ENCODE measurements around the gene NYNRIN. TPM values are rescaled to one million over a fixed set of nuclear protein-coding genes. Genes with fewer than 3 reads are reported as not detected.

NYNRIN gene
- total RNA-seq, 1 experiment from 2014 or later: 2.7 TPM

GRCh38 chr14:24399999-24400718, 1.4 kb downstream of the NYNRIN start:
- POLR2A ChIA-PET (ENCODE audit: unreplicated experiment): no interaction called here
- Histone ChIP-seq H2AFZ (ENCODE audit: low read length) (no peak overlapping the region), H3K9ac (ENCODE audit: low read length) (no peak overlapping the region)

DNA sequence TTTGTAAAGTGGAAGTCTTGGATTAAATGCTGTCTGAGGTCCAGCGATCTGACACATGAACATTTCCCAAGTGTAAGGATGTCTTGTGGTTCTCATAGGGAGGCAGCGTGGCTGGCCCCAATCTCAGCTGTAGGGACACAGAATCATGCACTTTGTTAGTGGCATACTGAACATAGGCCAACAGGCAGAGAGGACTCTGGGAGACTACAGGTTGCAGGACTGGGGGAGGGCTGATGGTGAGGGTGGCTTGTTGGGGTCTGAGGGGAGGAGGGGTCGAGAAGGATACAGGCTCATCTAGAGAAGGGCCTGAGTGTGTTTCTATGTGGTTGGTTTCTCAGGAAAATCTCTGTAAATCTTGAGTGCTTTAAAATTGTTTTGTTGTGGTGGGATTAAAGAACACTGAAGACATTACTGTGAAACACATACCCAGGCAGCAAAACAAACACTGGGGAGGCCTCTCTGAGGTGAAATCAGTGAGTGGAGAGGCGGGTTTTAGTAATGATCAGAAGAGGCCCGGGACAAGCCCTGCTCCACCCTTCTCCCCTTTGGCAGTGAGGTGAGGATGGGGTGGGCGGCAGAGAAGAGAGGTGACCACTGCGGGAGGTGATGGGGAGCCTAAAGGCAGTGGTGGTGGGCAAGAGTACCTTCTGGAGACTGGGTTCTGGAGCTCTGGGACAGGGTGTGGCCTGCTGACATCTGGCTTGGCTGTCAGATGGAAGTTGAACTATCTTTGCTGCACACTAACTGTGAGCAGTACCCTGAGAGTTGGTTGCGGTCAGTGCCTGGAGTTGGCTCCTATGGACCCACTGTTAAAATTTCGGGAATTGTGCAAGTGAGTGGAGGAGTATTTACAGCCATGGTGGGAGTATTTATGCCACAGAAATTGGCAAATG, 3.3 kb downstream of the NYNRIN start:
- no peaks in the 10 kb centered on the region for H3K79me2 ChIP-seq (ENCODE audit: low read length)
- no peak overlapping the region for H3K4me2 ChIP-seq (ENCODE audit: low read length)
- no peak overlapping the region for H3K27ac ChIP-seq (ENCODE audit: low read length)
- no peak overlapping the region for H3K4me3 ChIP-seq (ENCODE audit: low read length)
- H3K9me2 ChIP-seq (replicated peaks; ENCODE audit: low read length): no peaks in the 10 kb centered on the region
- H2AFZ ChIP-seq (ENCODE audit: low read length): no peak overlapping the region
- H3K9ac ChIP-seq (ENCODE audit: low read length): no peak overlapping the region
- BruUV-seq (replicated peaks): TSS peak; percentile 7
- CTCF ChIA-PET: no interaction called here
- peaks cover 5% of the 10 kb centered on the region; the same call in 1 of the 2 replicates for H3K4me1 ChIP-seq (ENCODE audit: insufficient read depth, low read length)
- H3F3A ChIP-seq (ENCODE audit: low read length, unreplicated experiment): no peaks in the 10 kb centered on the region
- no peak for TF ChIP-seq EZH2phosphoT487 (IDR thresholded peaks at IDR 0.05; ENCODE audit: borderline replicate concordance, low read length)
- TF ChIP-seq CTCF (conservative IDR thresholded peaks at IDR 0.05; ENCODE audit: low read depth, low read length): no peak
- no peak for TF ChIP-seq EZH2 (IDR thresholded peaks at IDR 0.05; ENCODE audit: low read length, unreplicated experiment)
- H4K20me1 ChIP-seq (ENCODE audit: low read length): no peaks in the 10 kb centered on the region
- H3K9me3 ChIP-seq (ENCODE audit: low read length): no peaks in the 10 kb centered on the region
- no peaks in the 10 kb centered on the region for H3K36me3 ChIP-seq (ENCODE audit: low read depth, low read length)
- DNase-seq (no peak), ATAC-seq (no peak)
- intact Hi-C loops (cut with micrococcal nuclease): no loop called here
- POLR2A ChIA-PET (ENCODE audit: unreplicated experiment): no interaction called here
- no peaks in the 10 kb centered on the region for H3K27me3 ChIP-seq (ENCODE audit: low read length)

More at GRCh38 chr14:24399999-24400718, 1.4 kb downstream of the NYNRIN start:
- intact Hi-C loops (cut with micrococcal nuclease): no loop called here
- Histone ChIP-seq H3K36me3 (ENCODE audit: low read depth, low read length) (no peaks in the 10 kb centered on the region), H4K20me1 (ENCODE audit: low read length) (no peaks in the 10 kb centered on the region), H3K4me2 (ENCODE audit: low read length) (peak overlapping the region; percentile 78), H3K9me3 (ENCODE audit: low read length) (no peaks in the 10 kb centered on the region), H3K4me1 (ENCODE audit: insufficient read depth, low read length) (peaks cover 5% of the 10 kb centered on the region; the same call in 1 of the 2 replicates), H3K27me3 (ENCODE audit: low read length) (no peaks in the 10 kb centered on the region), H3K79me2 (ENCODE audit: low read length) (no peaks in the 10 kb centered on the region), H3F3A (ENCODE audit: low read length, unreplicated experiment) (no peaks in the 10 kb centered on the region), H3K27ac (ENCODE audit: low read length) (no peak overlapping the region), H3K4me3 (ENCODE audit: low read length) (no peak overlapping the region), H3K9me2 (replicated peaks; ENCODE audit: low read length) (no peaks in the 10 kb centered on the region)
- TF ChIP-seq CTCF (conservative IDR thresholded peaks at IDR 0.05; ENCODE audit: low read depth, low read length) (no peak), EZH2 (IDR thresholded peaks at IDR 0.05; ENCODE audit: low read length, unreplicated experiment) (no peak), EZH2phosphoT487 (IDR thresholded peaks at IDR 0.05; ENCODE audit: borderline replicate concordance, low read length) (no peak)
- DNase-seq (no peak), ATAC-seq (no peak)
- BruUV-seq (replicated peaks): no TSS peak
- CTCF ChIA-PET: interaction anchor here (0.7 kb wide), 1 partner anchor 67 kb away, joined by 6 read pairs; no protein-coding TSS in a partner anchor

Data from PC-3 (cell line).